ENCODE results near the gene SET.

SET gene

GRCh38 chr9:128713941-128714573 lies 25.0 kb downstream of the SET start:
- DNase-seq: no peak

GRCh38 chr9:128714586-128715435 lies 25.8 kb downstream of the SET start:
- DNase-seq: no peak

DNA sequence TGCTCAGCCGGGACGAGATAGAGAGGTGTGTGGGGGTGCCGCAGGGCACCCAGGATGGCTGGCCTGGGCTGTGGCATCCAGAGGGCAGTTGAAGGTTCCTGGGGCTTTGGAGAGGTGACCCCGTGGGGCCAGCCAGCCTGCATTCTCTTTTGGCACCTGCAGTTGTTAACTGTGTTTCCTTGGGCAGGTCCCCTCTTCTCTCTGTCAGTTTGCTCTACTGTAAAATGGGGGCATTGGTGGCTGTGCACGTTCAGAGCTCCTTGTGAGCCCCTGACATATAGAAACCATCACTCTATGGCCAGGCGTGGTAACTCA lies 26.4 kb downstream of the SET start:
- no peak for DNase-seq

- no peak for DNase-seq
These were observed 27.7 kb downstream of the SET start for GRCh38 chr9:128716581-128717254.

- DNase-seq: no peak
These were observed 29.0 kb downstream of the SET start for GRCh38 chr9:128718047-128718446.

GRCh38 chr9:128718475-128718874 lies 29.5 kb downstream of the SET start:
- DNase-seq: no peak

GRCh38 chr9:128719919-128720605 lies 31.0 kb downstream of the SET start:
- no peak for DNase-seq

- DNase-seq: no peak
These were observed 31.9 kb downstream of the SET start for GRCh38 chr9:128720841-128721486.

GRCh38 chr9:128721487-128722010 lies 32.5 kb downstream of the SET start:
- DNase-seq: no peak

GRCh38 chr9:128722380-128723351 lies 33.6 kb downstream of the SET start:
- DNase-seq: no peak

DNA sequence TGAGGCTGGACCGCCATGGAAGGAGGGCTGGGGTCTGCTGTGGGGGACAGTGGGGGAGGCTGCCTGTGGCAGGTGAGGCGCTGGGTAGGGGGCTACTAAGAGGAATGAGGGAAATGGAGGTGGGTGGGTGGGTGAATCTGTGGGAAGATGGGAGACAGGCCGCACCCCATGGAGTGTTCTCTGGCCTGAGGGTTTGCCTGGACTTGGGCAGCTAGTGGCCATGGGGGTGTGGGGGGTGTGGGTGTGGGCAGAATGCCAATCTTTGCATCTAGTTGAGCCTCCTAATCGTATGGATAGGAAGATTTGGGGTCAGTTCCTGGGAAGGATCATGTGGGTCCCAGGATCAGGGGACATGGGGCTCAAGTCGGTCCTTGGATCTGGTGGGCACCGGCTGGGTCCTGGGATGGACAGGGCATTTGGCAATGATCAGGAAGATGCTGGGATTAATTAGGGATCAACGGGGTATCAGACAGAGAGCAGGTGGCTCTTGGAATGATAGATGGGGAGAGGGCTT lies 34.4 kb downstream of the SET start:
- no peak for DNase-seq

DNA sequence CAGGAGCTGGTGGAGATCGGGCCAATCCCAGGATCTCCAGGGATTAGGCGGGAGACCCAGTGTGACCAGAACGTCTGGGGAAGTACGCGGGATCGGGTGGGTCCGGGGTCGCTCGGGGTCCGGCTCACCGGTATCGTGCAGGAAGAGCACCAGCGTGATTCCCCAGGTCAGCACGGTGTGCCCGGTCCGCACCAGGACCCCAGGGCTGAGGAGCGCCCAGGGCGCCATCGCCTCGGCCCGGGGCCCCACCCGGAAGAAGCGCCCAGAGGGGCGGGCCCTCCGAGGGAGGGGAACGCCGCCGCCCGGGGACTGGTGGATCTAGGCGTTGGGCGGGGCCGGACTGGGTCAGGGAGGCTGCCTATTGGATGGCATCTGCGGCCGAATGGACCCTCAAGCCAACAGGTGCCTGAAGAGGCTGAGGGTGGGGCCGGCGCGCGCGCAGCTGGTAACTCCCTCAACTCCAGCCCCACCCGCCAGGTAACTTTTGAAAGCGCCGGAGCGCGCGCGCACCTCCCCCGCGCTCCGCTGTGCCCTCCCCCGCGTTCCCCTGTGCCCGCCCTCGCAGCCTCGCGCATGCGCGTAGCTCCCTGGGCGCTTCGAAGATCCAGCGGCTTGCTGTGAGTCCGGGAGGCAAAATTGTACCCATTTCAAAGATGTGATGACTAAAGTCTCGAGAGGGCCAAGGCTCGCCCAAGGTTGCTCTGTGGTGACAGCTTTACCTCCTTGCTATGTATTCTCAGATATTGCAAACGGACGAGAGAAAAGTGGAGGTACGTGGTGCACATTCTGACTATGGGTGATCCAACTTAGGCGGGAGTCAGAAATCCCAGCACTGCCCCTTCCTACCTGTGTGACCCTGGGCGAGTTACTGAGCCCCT lies 35.1 kb downstream of the SET start, which contains the start of gene ZDHHC12:
ZDHHC12 (minus strand) TSS at position 262 of the 878 bp plus-strand sequence; CDS start at position 228, 34 bp downstream.
- DNase-seq: peak; percentile 97

DNA sequence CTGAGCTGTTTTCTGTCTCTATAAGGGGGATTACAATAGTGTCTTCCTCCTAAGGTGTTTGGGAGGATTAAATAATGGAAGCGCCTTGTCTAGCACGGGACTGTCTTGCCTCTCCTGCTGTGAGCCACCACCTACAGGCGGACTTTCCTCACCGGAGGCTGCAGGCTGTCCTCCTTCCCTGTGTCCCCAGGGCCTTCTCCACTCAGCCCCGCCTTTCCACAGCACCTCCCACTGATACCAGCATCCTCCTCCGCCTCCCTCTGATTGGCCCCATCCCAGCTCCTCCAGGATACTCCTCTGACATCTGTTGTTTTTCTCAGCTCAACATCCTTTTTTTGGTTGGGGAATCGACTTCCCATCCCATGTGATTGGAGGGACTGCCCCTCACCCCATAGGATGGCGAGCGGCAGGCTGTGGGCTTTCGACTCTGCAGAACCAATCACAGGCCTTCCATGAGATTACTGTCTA lies 35.8 kb downstream of the SET start:
- DNase-seq: no peak

DNA sequence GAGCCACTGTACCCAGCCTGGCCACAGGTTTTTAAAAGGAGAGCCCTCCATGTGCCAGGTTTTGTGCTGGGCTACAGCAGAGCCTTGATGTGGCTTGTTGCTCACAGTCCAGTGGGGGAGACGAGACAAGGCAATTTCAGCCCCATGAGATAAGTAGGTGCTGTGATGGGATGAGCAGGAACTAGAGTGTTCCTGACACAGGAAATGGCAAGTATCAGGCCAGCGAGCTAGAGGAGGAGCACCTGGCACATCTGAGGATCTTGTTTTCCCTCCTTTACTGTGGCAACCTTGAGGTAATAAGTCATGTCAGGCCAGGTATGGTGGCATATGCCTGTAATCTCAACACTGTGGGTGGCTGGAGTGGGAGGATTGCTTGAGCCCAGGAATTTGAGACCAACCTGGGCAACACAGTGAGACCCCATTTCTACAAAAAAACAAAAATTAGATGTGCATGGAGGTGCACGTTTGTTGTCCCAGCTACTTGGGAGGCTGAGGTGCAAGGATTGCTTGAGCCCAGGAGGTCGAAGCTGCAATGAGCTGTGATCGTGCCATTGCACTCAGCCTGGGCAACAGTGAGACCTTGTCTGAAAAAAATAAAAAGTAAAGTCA lies 38.7 kb downstream of the SET start:
- no peak for DNase-seq

GRCh38 chr9:128728298-128728697 lies 39.3 kb downstream of the SET start:
- DNase-seq: no peak

- DNase-seq: no peak
These were observed 40.3 kb downstream of the SET start for GRCh38 chr9:128729302-128729701.

- no peak for DNase-seq
These were observed 40.9 kb downstream of the SET start for GRCh38 chr9:128729766-128730517.

DNA sequence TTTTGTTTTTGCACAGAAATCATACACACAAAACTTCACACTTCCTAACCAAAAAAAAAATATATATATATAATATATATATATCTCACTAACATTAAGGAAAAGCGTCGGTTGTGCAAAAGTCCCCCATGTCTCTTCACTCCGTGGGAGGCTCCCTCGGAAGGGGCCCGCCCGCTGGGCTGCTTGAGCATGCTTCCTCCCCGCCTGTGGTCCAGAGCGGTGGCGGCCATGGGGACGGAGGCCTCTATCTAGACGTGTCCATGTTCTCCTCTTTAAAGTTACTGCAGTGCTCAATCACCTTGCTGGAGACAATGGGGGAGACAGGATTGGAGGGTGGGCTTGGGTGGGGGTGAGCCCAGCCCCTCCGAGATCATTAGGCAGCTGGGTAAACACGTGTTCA lies 42.1 kb downstream of the SET start:
- no peak for DNase-seq

DNA sequence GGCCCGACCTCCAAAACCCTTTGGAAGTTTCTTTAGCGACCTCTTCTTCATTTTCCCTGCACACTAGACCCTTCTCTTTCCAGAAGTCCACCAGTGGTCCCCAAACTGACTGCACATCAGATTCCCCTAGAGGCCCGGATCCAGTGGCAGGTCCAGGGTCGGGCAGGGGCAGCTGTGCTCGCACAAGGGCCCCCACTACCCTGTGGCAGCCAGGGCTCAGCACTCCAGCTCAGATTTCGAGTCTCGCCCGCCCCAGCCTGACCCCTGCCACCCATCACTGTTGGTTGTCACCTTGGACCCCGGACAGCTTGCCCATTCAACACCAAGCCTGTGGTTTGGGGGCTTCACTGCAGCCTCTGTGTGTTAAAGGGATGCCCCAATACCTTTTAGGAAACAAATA lies 42.7 kb downstream of the SET start:
- no peak for DNase-seq
